Nephron progenitor cell (in vitro differentiated cells): Measurements from ENCODE around the gene UBE2H.

ENCODE experiments used
- DNase-seq: peaks from one replicate; pipeline ENCODE4 v3.0.0; 2021
- H3K27ac Mint-ChIP-seq: 2 replicates; pipeline ENCODE4 v1.8.0; 2021; ENCODE audit warnings: mild to moderate bottlenecking, moderate library complexity, mixed read lengths
- H3K27me3 Mint-ChIP-seq: 2 replicates; pipeline ENCODE4 v1.8.0; 2021; ENCODE audit warnings: mild to moderate bottlenecking, low read depth, mixed read lengths; ENCODE audit not compliant: poor library complexity
- H3K36me3 Mint-ChIP-seq: 2 replicates; pipeline ENCODE4 v1.8.0; 2021; ENCODE audit warnings: low read depth, mixed read lengths
- H3K4me1 Mint-ChIP-seq: 2 replicates; pipeline ENCODE4 v1.8.0; 2021; ENCODE audit warnings: mixed read lengths
- H3K4me3 Mint-ChIP-seq: 2 replicates; pipeline ENCODE4 v1.8.0; 2021; ENCODE audit warnings: mild to moderate bottlenecking, moderate library complexity, mixed read lengths
- H3K9me3 Mint-ChIP-seq: 2 replicates; pipeline ENCODE4 v1.8.0; 2021; ENCODE audit warnings: mild to moderate bottlenecking, moderate library complexity, mixed read lengths
- CTCF ChIP-seq: fragments of 200-600 bp; sonication (generic); IDR thresholded peaks from 2 replicates; pipeline ENCODE4 v1.5.0; 2021; ENCODE audit warnings: antibody characterized with exemption

Gene UBE2H

GRCh38 chr7:129848436-129848835 lies 104.3 kb downstream of the UBE2H start:
- H3K4me3 Mint-ChIP-seq, result no peak overlapping the region
- no peaks in the 10 kb centered on the region for H3K27me3 Mint-ChIP-seq
- peaks cover 37% of the 10 kb centered on the region for H3K4me1 Mint-ChIP-seq
- H3K27ac Mint-ChIP-seq, result no peak overlapping the region
- no peak for DNase-seq
- peaks cover 54% of the 10 kb centered on the region for H3K36me3 Mint-ChIP-seq
- H3K9me3 Mint-ChIP-seq, result no peaks in the 10 kb centered on the region
- no peak for TF ChIP-seq CTCF

GRCh38 chr7:129845972-129846327 lies 106.8 kb downstream of the UBE2H start:
- H3K4me3 Mint-ChIP-seq, result no peak overlapping the region
- no peak for DNase-seq
- H3K27me3 Mint-ChIP-seq, result no peaks in the 10 kb centered on the region
- H3K27ac Mint-ChIP-seq, result no peak overlapping the region
- peaks cover 45% of the 10 kb centered on the region for H3K36me3 Mint-ChIP-seq
- H3K4me1 Mint-ChIP-seq, result peaks cover 22% of the 10 kb centered on the region
- H3K9me3 Mint-ChIP-seq, result no peaks in the 10 kb centered on the region
- TF ChIP-seq CTCF, result no peak

GRCh38 chr7:129845178-129845971 lies 107.4 kb downstream of the UBE2H start:
- peaks cover 22% of the 10 kb centered on the region for H3K4me1 Mint-ChIP-seq

GRCh38 chr7:129843978-129844840 lies 108.6 kb downstream of the UBE2H start:
- Mint-ChIP-seq H3K9me3 (no peaks in the 10 kb centered on the region), H3K4me3 (no peak overlapping the region), H3K36me3 (peaks cover 41% of the 10 kb centered on the region), H3K27ac (peak overlapping the region; percentile 93), H3K4me1 (peaks cover 13% of the 10 kb centered on the region), H3K27me3 (no peaks in the 10 kb centered on the region)
- no peak for TF ChIP-seq CTCF
- DNase-seq, result no peak

More at GRCh38 chr7:129845178-129845971, 107.4 kb downstream of the UBE2H start:
- no peak overlapping the region for H3K27ac Mint-ChIP-seq
- no peaks in the 10 kb centered on the region for H3K27me3 Mint-ChIP-seq
- no peak for DNase-seq
- no peak for TF ChIP-seq CTCF
- H3K4me3 Mint-ChIP-seq, result no peak overlapping the region
- H3K36me3 Mint-ChIP-seq, result peaks cover 46% of the 10 kb centered on the region
- no peaks in the 10 kb centered on the region for H3K9me3 Mint-ChIP-seq

- DNase-seq, result no peak
- H3K27ac Mint-ChIP-seq, result peak overlapping the region; percentile 49
- H3K4me3 Mint-ChIP-seq, result no peak overlapping the region
- TF ChIP-seq CTCF, result no peak
- peaks cover 13% of the 10 kb centered on the region for H3K4me1 Mint-ChIP-seq
- H3K36me3 Mint-ChIP-seq, result peaks cover 42% of the 10 kb centered on the region
- no peaks in the 10 kb centered on the region for H3K9me3 Mint-ChIP-seq
- no peaks in the 10 kb centered on the region for H3K27me3 Mint-ChIP-seq
These were observed 109.3 kb downstream of the UBE2H start for GRCh38 chr7:129843365-129843898.
